HCT116 (cell line): ENCODE results near the gene GASK1A.

Experiments used
- EZH2 ChIP-seq: fragments of 200-600 bp; sonication (generic); IDR thresholded peaks from 2 replicates; pipeline ENCODE4 v1.6.1; 2017; ENCODE audit warnings: antibody characterized with exemption, mixed run types
- EZH2phosphoT487 ChIP-seq: fragments of 200-600 bp; IDR thresholded peaks from 2 replicates; pipeline ENCODE4 v1.6.1; 2018; ENCODE audit warnings: antibody characterized with exemption, borderline replicate concordance
- POLR2A ChIP-seq: IDR thresholded peaks from 2 replicates; pipeline ENCODE4 v1.7.0; 2011; ENCODE audit warnings: borderline replicate concordance; ENCODE audit not compliant: insufficient read depth, insufficient read length; ENCODE audit errors: extremely low read depth
- TF ChIP-seq, protein P1 (sequence below), 3 experiments: fragments of 200-600 bp in 1 of 3; sonication (generic) in 1 of 3; IDR thresholded peaks in 2 of 3; conservative IDR thresholded peaks in 1 of 3; 2 replicates each; pipeline ENCODE4 v1.5.1; 2012 to 2017; ENCODE audit warnings: low read depth in 2 of 3, low read length in 2 of 3, antibody characterized with exemption in 1 of 3, borderline replicate concordance in 1 of 3, control low read depth in 1 of 3, mild to moderate bottlenecking in 1 of 3, mixed read lengths in 1 of 3, mixed run types in 1 of 3, moderate library complexity in 1 of 3; ENCODE audit not compliant: insufficient read depth in 1 of 3

DNA sequence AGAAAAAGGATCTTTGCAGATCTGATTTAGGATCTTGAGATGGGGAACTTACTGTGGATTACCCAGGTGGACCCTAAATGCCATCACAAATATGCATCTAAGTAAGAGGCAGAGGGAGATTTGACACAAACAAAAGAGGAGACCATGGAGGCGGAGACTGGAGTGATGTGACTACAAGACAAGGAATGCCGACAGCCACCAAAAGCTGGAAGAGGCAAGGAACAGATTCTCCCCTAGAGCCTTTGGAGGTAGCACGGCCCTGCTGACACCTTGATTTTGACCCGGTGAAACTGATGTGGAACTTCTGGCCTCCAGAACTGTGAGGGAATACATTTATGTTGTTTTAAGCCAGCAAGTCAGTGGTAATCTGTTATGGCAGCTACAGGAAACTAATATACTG, 44.0 kb downstream of the GASK1A start:
- no peak for TF ChIP-seq POLR2A
- no peak for TF ChIP-seq EZH2
- TF ChIP-seq, protein P1, sequence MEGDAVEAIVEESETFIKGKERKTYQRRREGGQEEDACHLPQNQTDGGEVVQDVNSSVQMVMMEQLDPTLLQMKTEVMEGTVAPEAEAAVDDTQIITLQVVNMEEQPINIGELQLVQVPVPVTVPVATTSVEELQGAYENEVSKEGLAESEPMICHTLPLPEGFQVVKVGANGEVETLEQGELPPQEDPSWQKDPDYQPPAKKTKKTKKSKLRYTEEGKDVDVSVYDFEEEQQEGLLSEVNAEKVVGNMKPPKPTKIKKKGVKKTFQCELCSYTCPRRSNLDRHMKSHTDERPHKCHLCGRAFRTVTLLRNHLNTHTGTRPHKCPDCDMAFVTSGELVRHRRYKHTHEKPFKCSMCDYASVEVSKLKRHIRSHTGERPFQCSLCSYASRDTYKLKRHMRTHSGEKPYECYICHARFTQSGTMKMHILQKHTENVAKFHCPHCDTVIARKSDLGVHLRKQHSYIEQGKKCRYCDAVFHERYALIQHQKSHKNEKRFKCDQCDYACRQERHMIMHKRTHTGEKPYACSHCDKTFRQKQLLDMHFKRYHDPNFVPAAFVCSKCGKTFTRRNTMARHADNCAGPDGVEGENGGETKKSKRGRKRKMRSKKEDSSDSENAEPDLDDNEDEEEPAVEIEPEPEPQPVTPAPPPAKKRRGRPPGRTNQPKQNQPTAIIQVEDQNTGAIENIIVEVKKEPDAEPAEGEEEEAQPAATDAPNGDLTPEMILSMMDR (IDR thresholded peaks at IDR 0.05 in 2 of 3, conservative IDR thresholded peaks at IDR 0.05 in 1 of 3; ENCODE audit: borderline replicate concordance in 1 of 3, insufficient read depth in 1 of 3, low read depth in 2 of 3, low read length in 2 of 3), result no peak
- no peak for TF ChIP-seq EZH2phosphoT487
